Pons (tissue), 1 donor: ENCODE measurements around the gene DAZAP1.
A peak's percentile ranks its signal among the peaks of the same experiment; 100 is the strongest.

Experiments used
- DNase-seq: peaks from one replicate; pipeline ENCODE4 v3.0.0-alpha.2; 2016; ENCODE audit warnings: low spot score

Gene DAZAP1

GRCh38 chr19:1441677-1442438 lies 34.5 kb downstream of the DAZAP1 start:
- DNase-seq = no peak

- peak; percentile 42 for DNase-seq
Observed at GRCh38 chr19:1445185-1445931, 38.0 kb downstream of the DAZAP1 start.

- DNase-seq = no peak
Observed at GRCh38 chr19:1445932-1446712, 38.7 kb downstream of the DAZAP1 start.

- no peak for DNase-seq
Observed at GRCh38 chr19:1446713-1447481, 39.5 kb downstream of the DAZAP1 start.

GRCh38 chr19:1447504-1447903 lies 40.1 kb downstream of the DAZAP1 start:
- no peak for DNase-seq

- no peak for DNase-seq
Observed at GRCh38 chr19:1447944-1448343, 40.6 kb downstream of the DAZAP1 start.

- DNase-seq = peak; percentile 74
Observed at GRCh38 chr19:1449467-1450442, 42.4 kb downstream of the DAZAP1 start, which contains the start of gene APC2. Gene APC2, plus strand, starts transcription at chr19:1450121. Its CDS starts 2,881 bp downstream, at chr19:1453002.

- DNase-seq = peak; percentile 47
Observed at GRCh38 chr19:1450735-1451731, 43.6 kb downstream of the DAZAP1 start.

- peak; percentile 74 for DNase-seq
Observed at GRCh38 chr19:1451916-1452801, 44.8 kb downstream of the DAZAP1 start.

- no peak for DNase-seq
Observed at GRCh38 chr19:1452802-1453524, 45.6 kb downstream of the DAZAP1 start.

GRCh38 chr19:1453525-1454364 lies 46.4 kb downstream of the DAZAP1 start:
- peak; percentile 97 for DNase-seq

- no peak for DNase-seq
Observed at GRCh38 chr19:1455002-1455335, 47.6 kb downstream of the DAZAP1 start.

- peak; percentile 69 for DNase-seq
Observed at GRCh38 chr19:1455336-1456120, 48.1 kb downstream of the DAZAP1 start.

- DNase-seq = no peak
Observed at GRCh38 chr19:1456121-1456900, 48.9 kb downstream of the DAZAP1 start.
